ENCODE measurements around the gene HOGA1.
"Not testable (repeated sequence)": the region's sequence is repeated elsewhere in the genome, so short reads cannot be mapped to it uniquely, and the experiment has no call there.

HOGA1 gene

DNA sequence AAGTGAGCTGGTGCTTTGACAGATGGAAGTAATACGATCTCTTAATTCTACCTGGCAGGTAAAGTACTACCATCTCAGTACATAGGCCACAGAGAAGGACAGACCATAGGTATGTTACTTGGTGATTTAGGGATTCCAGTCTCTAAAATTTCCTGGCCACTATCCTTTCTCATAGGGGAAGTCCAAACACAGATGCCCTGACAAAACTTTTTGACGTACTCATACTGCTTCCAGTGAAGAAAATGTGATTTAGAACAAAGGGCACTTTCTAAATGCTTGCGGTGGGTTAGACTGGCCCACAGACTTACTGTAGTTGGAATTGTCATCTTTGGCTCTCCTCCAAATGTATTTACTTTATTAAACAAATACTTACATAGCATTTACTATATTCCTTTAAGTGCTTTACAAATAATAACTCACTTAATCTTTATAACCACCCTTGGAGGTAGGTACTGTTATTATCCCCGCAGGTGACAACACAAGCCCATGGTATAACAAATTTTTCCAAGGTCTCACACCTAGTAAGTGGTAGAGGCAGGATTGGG, 59.3 kb downstream of the HOGA1 start:
- in situ Hi-C loops (cut with HindIII; ENCODE audit: low sequenced_read_pairs): no loop called here
- no peak for DNase-seq (ENCODE audit: low read depth, low spot score)
- TF ChIP-seq, protein P1, sequence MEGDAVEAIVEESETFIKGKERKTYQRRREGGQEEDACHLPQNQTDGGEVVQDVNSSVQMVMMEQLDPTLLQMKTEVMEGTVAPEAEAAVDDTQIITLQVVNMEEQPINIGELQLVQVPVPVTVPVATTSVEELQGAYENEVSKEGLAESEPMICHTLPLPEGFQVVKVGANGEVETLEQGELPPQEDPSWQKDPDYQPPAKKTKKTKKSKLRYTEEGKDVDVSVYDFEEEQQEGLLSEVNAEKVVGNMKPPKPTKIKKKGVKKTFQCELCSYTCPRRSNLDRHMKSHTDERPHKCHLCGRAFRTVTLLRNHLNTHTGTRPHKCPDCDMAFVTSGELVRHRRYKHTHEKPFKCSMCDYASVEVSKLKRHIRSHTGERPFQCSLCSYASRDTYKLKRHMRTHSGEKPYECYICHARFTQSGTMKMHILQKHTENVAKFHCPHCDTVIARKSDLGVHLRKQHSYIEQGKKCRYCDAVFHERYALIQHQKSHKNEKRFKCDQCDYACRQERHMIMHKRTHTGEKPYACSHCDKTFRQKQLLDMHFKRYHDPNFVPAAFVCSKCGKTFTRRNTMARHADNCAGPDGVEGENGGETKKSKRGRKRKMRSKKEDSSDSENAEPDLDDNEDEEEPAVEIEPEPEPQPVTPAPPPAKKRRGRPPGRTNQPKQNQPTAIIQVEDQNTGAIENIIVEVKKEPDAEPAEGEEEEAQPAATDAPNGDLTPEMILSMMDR (IDR thresholded peaks at IDR 0.05; ENCODE audit: low read depth, low read length): no peak
- no peak overlapping the region for H3K4me3 ChIP-seq (ENCODE audit: low read depth, low read length)

DNA sequence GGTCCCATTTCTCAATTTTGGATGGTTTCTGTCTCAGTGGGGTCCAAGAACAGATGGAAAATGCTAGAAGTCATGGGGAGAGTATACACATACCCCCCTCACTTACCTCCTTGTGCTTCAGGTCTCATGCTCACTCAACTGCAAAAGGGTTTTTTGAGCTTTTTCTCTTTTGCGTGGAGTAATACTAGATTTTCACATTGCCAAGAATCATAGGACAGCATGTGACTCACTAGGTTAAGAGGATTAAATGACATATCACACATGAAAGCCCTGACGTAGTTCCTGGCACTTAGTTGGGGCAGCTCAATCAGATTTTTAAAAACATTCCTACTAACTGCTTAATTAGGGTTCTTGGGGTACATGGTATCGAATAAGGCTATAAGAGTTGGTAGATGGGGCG, 60.7 kb downstream of the HOGA1 start:
- no peak for DNase-seq (ENCODE audit: low read depth, low spot score)
- in situ Hi-C loops (cut with HindIII; ENCODE audit: low sequenced_read_pairs): no loop called here
- TF ChIP-seq, protein P1 (IDR thresholded peaks at IDR 0.05; ENCODE audit: low read depth, low read length): no peak
- no peak overlapping the region for H3K4me3 ChIP-seq (ENCODE audit: low read depth, low read length)

DNA sequence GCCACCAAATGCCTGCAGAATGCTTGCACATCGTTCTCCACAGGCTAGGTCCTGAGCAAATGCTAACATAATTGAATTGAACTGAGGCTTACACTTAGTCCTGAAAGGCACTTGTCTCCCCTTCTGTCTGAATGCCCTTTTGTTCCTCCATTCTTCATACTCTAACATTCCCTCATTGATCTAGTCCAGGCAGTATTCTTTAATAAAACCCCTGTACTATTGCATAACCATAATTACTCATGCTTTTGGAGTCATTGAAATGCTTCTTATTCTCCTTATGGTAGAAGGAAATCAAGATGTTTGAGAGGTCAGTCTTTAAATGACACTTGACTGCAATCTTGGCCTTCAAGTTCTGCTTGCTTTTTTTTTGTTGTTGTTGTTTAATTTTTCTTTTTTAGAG, 63.4 kb downstream of the HOGA1 start:
- TF ChIP-seq, protein P1 (IDR thresholded peaks at IDR 0.05; ENCODE audit: low read depth, low read length): no peak
- peak; percentile 23 for DNase-seq (ENCODE audit: low read depth, low spot score)
- no peak overlapping the region for H3K4me3 ChIP-seq (ENCODE audit: low read depth, low read length)
- in situ Hi-C loops (cut with HindIII; ENCODE audit: low sequenced_read_pairs): no loop called here

DNA sequence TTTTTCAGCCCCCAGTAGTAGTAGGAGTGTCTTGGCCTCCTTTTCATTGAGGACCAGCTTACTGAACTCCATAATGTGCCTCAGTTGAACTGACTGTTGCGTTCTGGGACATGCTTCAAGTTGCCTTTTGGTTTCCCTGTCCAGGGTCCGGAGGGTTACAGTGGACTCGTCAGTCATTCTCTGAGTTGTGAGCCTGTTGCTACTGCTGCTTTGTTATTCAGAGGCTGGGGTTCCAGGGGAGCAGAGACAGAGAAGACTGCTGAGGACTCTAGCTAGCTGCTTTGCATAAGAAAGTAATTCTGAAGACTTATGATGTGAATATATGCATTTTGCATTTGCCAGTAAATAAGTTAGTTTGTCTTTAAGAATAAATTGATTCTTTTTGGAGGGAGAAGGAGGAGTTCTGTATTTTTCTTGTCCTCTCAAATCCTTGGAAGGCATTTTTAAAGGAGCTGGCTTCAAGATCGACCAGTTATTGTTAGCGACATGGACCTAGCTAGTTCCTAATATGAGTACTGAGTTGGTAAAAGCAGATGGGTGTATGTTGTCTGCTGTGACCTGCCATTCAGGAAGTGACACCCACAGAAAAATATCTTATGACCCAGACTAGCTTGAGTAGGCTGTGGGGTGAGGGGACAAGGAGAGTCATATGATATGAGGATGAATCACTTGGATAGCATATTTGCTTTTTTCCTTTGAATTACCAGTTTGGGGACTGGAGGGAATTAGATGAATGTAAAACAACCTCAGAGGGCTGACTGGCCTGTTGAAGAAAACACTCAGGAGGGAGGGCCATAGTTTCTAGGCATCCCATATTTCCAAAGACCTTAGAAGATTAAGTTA, 64.6 kb downstream of the HOGA1 start:
- TF ChIP-seq, protein P1 (IDR thresholded peaks at IDR 0.05; ENCODE audit: low read depth, low read length): no peak
- DNase-seq (ENCODE audit: low read depth, low spot score): peak; percentile 89
- in situ Hi-C loops (cut with HindIII; ENCODE audit: low sequenced_read_pairs): no loop called here
- H3K4me3 ChIP-seq (ENCODE audit: low read depth, low read length): no peak overlapping the region

DNA sequence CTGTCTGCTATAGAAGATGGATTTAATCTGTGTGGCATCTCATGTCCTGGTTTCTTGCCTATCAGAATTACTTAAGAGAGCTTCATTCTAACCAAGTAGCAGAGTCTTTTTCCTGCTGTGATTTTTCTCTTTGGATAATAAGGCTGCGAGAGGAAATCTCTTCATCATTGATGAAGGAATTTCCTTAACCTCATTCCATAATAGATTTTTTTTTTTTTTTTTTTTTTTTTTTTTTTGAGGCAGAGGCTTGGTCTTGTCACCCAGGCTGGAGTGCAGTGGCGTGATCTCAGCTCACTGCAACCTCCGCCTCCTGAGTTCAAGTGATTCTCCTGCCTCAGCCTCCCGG, 65.2 kb downstream of the HOGA1 start:
- in situ Hi-C loops (cut with HindIII; ENCODE audit: low sequenced_read_pairs); DNase-seq (ENCODE audit: low read depth, low spot score); H3K4me3 ChIP-seq (ENCODE audit: low read depth, low read length): not testable (repeated sequence)

DNA sequence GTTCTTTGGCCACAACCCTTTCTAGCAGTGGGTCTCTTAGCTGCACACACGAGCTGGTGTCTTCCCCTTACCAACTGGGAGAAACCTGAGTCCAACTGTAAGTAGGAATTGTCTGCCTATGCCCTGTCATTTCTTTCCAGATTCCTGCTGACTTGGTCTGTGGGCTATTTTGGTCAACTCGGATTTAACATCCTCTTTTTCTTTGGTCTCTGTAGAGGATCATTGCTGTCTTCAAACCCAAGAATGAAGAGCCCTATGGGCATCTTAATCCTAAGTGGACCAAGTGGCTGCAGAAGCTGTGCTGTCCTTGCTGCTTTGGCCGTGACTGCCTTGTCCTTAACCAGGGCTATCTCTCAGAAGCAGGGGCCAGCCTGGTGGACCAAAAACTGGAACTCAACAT, 66.5 kb downstream of the HOGA1 start:
- no peak overlapping the region for H3K4me3 ChIP-seq (ENCODE audit: low read depth, low read length)
- in situ Hi-C loops (cut with HindIII; ENCODE audit: low sequenced_read_pairs): no loop called here
- DNase-seq (ENCODE audit: low read depth, low spot score): no peak
- TF ChIP-seq, protein P1 (IDR thresholded peaks at IDR 0.05; ENCODE audit: low read depth, low read length): no peak

DNA sequence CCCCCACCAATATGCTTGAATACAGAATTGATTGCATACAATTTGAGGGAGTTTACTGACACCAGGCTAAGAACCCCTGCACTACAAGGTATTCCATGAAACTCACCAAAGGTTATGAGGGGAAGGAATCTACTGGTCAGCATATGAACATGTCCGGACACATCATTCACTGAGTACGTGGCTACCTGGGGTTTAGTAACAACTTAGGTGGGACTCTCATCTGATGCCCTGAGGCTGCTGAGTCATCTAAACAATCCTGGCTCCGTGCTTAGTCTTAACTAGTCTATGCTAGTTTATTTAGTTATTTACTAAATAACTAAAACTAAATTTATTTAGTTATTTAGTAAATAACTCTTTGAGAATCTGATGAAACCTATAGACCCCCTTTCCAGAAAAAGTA, 67.6 kb downstream of the HOGA1 start:
- DNase-seq (ENCODE audit: low read depth, low spot score): no peak
- no peak overlapping the region for H3K4me3 ChIP-seq (ENCODE audit: low read depth, low read length)
- TF ChIP-seq, protein P1 (IDR thresholded peaks at IDR 0.05; ENCODE audit: low read depth, low read length): no peak
- in situ Hi-C loops (cut with HindIII; ENCODE audit: low sequenced_read_pairs): no loop called here
